Neuronal stem cell (in vitro differentiated cells): ENCODE measurements around the gene MKNK1.

Experiments used
- DNase-seq: peaks from one replicate; pipeline ENCODE4 v3.0.0-alpha.2; 2013; ENCODE audit warnings: low spot score
- H2AFZ ChIP-seq: one replicate; pipeline ENCODE4 v1.6.1; 2013; ENCODE audit warnings: mild to moderate bottlenecking, low read length, inconsistent platforms
- H2AK5ac ChIP-seq: 2 replicates; pipeline ENCODE4 v1.6.1; 2013; ENCODE audit warnings: low read depth, mild to moderate bottlenecking, inconsistent platforms, low read length, moderate library complexity, mixed read lengths
- H2BK120ac ChIP-seq: 2 replicates; pipeline ENCODE4 v1.6.1; 2013; ENCODE audit warnings: low read depth, mild to moderate bottlenecking, inconsistent platforms, low read length, moderate library complexity, mixed read lengths
- H2BK12ac ChIP-seq: one replicate; pipeline ENCODE4 v1.6.1; 2013; ENCODE audit warnings: low read length, inconsistent platforms
- H2BK15ac ChIP-seq: 2 replicates; pipeline ENCODE4 v1.6.1; 2013; ENCODE audit warnings: mild to moderate bottlenecking, low read length, inconsistent platforms, mixed read lengths
- H2BK5ac ChIP-seq: one replicate; pipeline ENCODE4 v1.6.1; 2013; ENCODE audit warnings: inconsistent platforms, mild to moderate bottlenecking, low read length, moderate library complexity
- H3K14ac ChIP-seq: one replicate; pipeline ENCODE4 v1.6.1; 2013; ENCODE audit warnings: low read length, inconsistent platforms
- H3K18ac ChIP-seq: 2 replicates; pipeline ENCODE4 v1.6.1; 2013; ENCODE audit warnings: low read length, inconsistent platforms
- H3K23ac ChIP-seq: 2 replicates; pipeline ENCODE4 v1.6.1; 2013; ENCODE audit warnings: low read depth, mild to moderate bottlenecking, mixed read lengths, low read length, inconsistent platforms; ENCODE audit not compliant: poor library complexity
- H3K27ac ChIP-seq: replicated peaks from 3 replicates; pipeline ENCODE4 v1.5.1; 2013; ENCODE audit warnings: low read length, inconsistent platforms
- H3K27me3 ChIP-seq, 3 experiments: 2 replicates each; pipeline ENCODE4 v1.6.1; 2013; ENCODE audit warnings: low read length in 3 of 3, mild to moderate bottlenecking in 2 of 3, inconsistent platforms in 1 of 3, low read depth in 1 of 3, mixed read lengths in 1 of 3, moderate library complexity in 1 of 3; ENCODE audit not compliant: control insufficient read depth in 3 of 3, insufficient read depth in 3 of 3
- H3K36me3 ChIP-seq, 2 donors: replicated peaks in 1 of 2; 2 replicates each; pipeline ENCODE4 v1.6.1; 2013; ENCODE audit warnings: low read length in 2 of 2; ENCODE audit not compliant: control insufficient read depth in 2 of 2, insufficient read depth in 2 of 2
- H3K4ac ChIP-seq: 2 replicates; pipeline ENCODE4 v1.6.1; 2013; ENCODE audit warnings: inconsistent platforms, mild to moderate bottlenecking, low read length, moderate library complexity
- H3K4me1 ChIP-seq, 2 donors: 1 replicate in 1 of 2; 2 replicates in 1 of 2; pipeline ENCODE4 v1.6.1; 2013; ENCODE audit warnings: low read length in 2 of 2, low read depth in 1 of 2; ENCODE audit not compliant: control insufficient read depth in 2 of 2, insufficient read depth in 1 of 2
- H3K4me2 ChIP-seq: one replicate; pipeline ENCODE4 v1.6.1; 2013; ENCODE audit warnings: mild to moderate bottlenecking, low read length, inconsistent platforms; ENCODE audit not compliant: insufficient read depth, poor library complexity, severe bottlenecking
- H3K4me3 ChIP-seq, 2 donors: 2 replicates each; pipeline ENCODE4 v1.5.1; 2013; ENCODE audit warnings: low read length in 2 of 2, mild to moderate bottlenecking in 2 of 2, inconsistent platforms in 1 of 2, moderate library complexity in 1 of 2
- H3K79me1 ChIP-seq: one replicate; pipeline ENCODE4 v1.6.1; 2013; ENCODE audit warnings: low read depth, mild to moderate bottlenecking, inconsistent platforms, low read length, moderate library complexity
- H3K9ac ChIP-seq: one replicate; pipeline ENCODE4 v1.6.1; 2013; ENCODE audit warnings: mild to moderate bottlenecking, low read depth, low read length, inconsistent platforms; ENCODE audit not compliant: poor library complexity
- H3K9me3 ChIP-seq, 2 donors: replicated peaks in 1 of 2; 2 replicates each; pipeline versions ENCODE3 to v1.6.1; 2013; ENCODE audit warnings: low read length in 2 of 2, mild to moderate bottlenecking in 2 of 2, inconsistent platforms in 1 of 2, low read depth in 1 of 2, mixed read lengths in 1 of 2, moderate library complexity in 1 of 2; ENCODE audit not compliant: control insufficient read depth in 2 of 2, insufficient read depth in 1 of 2
- H4K8ac ChIP-seq: one replicate; pipeline ENCODE4 v1.6.1; 2013; ENCODE audit warnings: low read depth, mild to moderate bottlenecking, inconsistent platforms, low read length, moderate library complexity
- H4K91ac ChIP-seq: one replicate; pipeline ENCODE4 v1.6.1; 2013; ENCODE audit warnings: low read length, low read depth, mild to moderate bottlenecking, inconsistent platforms; ENCODE audit not compliant: poor library complexity
- whole genome bisulfite sequencing, 2 donors: extraction: QIAGEN DNeasy Blood & Tissue Kit; methylation state at CpG; one replicate each; pipeline ENCODE4 v1.1.7; 2013; ENCODE audit warnings: missing lambda C conversion rate in 2 of 2, mixed read lengths in 1 of 2; ENCODE audit not compliant: insufficient read length in 2 of 2, insufficient replicate concordance in 1 of 2; ENCODE audit errors: extremely low coverage in 2 of 2; 5-methylcytosine and 5-hydroxymethylcytosine counted together

The MKNK1 gene

DNA sequence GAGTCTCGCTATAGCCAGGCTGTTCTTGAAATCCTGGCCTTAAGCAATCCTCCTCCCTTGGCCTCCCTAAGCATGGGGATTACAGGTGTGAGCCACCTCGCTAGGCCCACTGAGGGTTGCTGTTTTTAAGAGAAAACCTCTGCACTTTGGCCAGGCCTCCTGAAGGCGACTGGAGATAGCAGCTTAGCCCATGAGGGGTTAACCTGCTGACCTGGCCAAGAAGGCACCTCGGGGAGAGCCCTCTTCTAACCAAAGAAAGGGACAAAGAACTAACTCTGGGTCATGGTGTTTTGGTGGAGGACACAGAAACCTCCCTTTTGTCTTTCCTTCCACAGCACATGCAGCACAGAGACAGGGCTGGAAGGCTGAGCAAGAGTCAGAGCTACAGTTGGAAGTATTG is 35.0 kb downstream of the MKNK1 start:
- H3K4me2 ChIP-seq, result no peak overlapping the region
- H4K91ac ChIP-seq, result no peak overlapping the region
- no peak overlapping the region for H4K8ac ChIP-seq
- H3K9ac ChIP-seq, result no peak overlapping the region
- no peak overlapping the region for H2AFZ ChIP-seq
- no peak overlapping the region for H2AK5ac ChIP-seq
- H2BK15ac ChIP-seq, result no peak overlapping the region
- H3K23ac ChIP-seq, result no peak overlapping the region
- H2BK12ac ChIP-seq, result no peak overlapping the region
- no peak overlapping the region for H3K18ac ChIP-seq
- DNase-seq, result no peak
- no CpG with 5 or more reads among the region's 4 CpGs for WGBS, 2 donors
- no peak overlapping the region for H3K27ac ChIP-seq
- H2BK120ac ChIP-seq, result no peak overlapping the region
- peaks cover 0 to 10% of the 10 kb centered on the region in 2 donors for H3K4me1 ChIP-seq
- no peak overlapping the region for H3K14ac ChIP-seq
- no peaks in the 10 kb centered on the region for H3K27me3 ChIP-seq
- no peak overlapping the region for H3K4me3 ChIP-seq
- H2BK5ac ChIP-seq, result no peak overlapping the region
- H3K4ac ChIP-seq, result no peak overlapping the region
- H3K36me3 ChIP-seq, result peaks cover 0 to 20% of the 10 kb centered on the region in 2 donors
- peaks cover 0 to 3% of the 10 kb centered on the region in 2 donors for H3K9me3 ChIP-seq
- no peaks in the 10 kb centered on the region for H3K79me1 ChIP-seq

DNA sequence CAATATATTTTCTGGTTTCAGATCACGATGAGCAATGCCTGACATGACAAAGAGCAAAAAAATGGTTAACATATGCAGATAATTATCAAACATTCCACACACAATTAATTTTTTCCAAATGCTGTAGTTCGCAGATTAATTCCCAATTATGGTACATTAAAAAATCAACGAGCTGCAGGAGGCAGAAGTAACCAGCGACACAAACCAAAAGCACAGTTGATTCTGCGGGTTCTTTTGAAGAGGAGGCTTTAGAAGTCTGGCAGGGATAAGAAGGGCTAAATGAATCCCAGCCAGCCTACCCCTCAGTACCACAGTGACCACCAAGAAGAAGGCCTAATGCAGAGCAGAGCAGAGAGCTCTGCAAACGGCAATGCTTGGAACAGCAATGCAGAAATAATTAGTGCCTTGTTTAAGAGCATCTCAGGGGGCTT is 35.6 kb downstream of the MKNK1 start:
- peaks cover 0 to 3% of the 10 kb centered on the region in 2 donors for H3K9me3 ChIP-seq
- H3K27me3 ChIP-seq, result no peaks in the 10 kb centered on the region
- H3K27ac ChIP-seq, result no peak overlapping the region
- H3K23ac ChIP-seq, result no peak overlapping the region
- no peak overlapping the region for H4K8ac ChIP-seq
- peaks cover 0 to 10% of the 10 kb centered on the region in 2 donors for H3K4me1 ChIP-seq
- H4K91ac ChIP-seq, result no peak overlapping the region
- no CpG with 5 or more reads among the region's 6 CpGs for WGBS, 2 donors
- H2BK15ac ChIP-seq, result no peak overlapping the region
- no peak overlapping the region for H2AK5ac ChIP-seq
- H2BK120ac ChIP-seq, result no peak overlapping the region
- no peak for DNase-seq
- H3K36me3 ChIP-seq, result peaks cover 0 to 20% of the 10 kb centered on the region in 2 donors
- H3K14ac ChIP-seq, result no peak overlapping the region
- no peak overlapping the region for H3K18ac ChIP-seq
- H2BK5ac ChIP-seq, result no peak overlapping the region
- no peaks in the 10 kb centered on the region for H3K79me1 ChIP-seq
- H2BK12ac ChIP-seq, result no peak overlapping the region
- no peak overlapping the region for H3K9ac ChIP-seq
- no peak overlapping the region for H3K4ac ChIP-seq
- H2AFZ ChIP-seq, result no peak overlapping the region
- no peak overlapping the region for H3K4me3 ChIP-seq
- no peak overlapping the region for H3K4me2 ChIP-seq

DNA sequence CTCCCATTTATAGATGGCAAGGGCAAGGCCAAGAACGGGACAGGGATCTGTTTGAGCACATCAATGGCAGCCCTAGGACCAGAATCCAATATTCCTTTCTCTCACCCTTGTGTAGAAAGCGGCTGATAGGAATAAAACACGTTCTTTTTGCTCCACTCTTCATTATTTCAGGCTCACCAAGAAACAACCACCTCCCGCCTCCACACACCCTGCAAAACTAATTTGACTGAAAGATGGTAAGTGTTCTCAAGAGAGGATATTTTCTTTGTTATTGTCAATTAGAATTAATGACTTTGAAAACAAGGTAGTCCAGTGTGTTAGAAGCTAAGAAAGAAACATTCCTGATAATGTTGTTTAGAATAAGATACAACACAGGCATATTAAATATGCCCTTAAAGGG is 40.7 kb downstream of the MKNK1 start:
- Histone ChIP-seq H3K14ac (no peak overlapping the region), H3K9ac (no peak overlapping the region), H3K27ac (no peak overlapping the region), H2BK15ac (no peak overlapping the region), H3K36me3 (peaks cover 3 to 41% of the 10 kb centered on the region in 2 donors), H2BK120ac (no peak overlapping the region), H2BK5ac (no peak overlapping the region), H2BK12ac (no peak overlapping the region), H3K4me2 (no peak overlapping the region), H2AFZ (no peak overlapping the region), H3K18ac (no peak overlapping the region), H3K9me3 (peaks cover 0 to 3% of the 10 kb centered on the region in 2 donors), H3K4me1 (peaks cover 8% of the 10 kb centered on the region in 2 donors), H3K23ac (no peak overlapping the region), H3K4ac (no peak overlapping the region), H3K27me3 (no peaks in the 10 kb centered on the region), H4K91ac (no peak overlapping the region), H2AK5ac (no peak overlapping the region), H3K79me1 (no peaks in the 10 kb centered on the region), H3K4me3 (no peak overlapping the region), H4K8ac (no peak overlapping the region)
- no peak for DNase-seq
- no CpG with 5 or more reads among the region's 4 CpGs for WGBS, 2 donors

DNA sequence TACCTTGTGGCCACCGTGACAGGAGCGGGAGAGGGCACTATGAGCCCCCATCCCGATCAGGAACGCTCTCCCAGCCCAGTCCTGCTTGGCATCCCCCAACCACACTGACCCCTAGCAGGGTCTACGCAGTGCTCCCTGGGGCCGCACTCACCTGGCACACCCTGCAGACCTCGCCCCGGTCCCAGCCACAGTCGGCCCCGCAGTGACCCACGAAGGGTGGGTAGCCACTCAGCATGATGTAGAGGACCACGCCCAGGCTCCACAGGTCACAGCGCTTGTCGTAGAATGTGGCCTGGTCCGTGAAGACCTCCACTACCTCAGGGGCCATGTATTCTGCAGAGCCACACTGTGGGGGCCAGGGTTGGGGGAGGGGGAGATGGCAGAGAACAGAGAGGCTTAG is 41.6 kb downstream of the MKNK1 start:
- no peak overlapping the region for H2AK5ac ChIP-seq
- no peak overlapping the region for H3K4ac ChIP-seq
- H3K4me1 ChIP-seq, result peaks cover 14 to 15% of the 10 kb centered on the region in 2 donors
- no peak overlapping the region for H2BK15ac ChIP-seq
- no peak overlapping the region for H3K4me3 ChIP-seq
- no peak overlapping the region for H2BK12ac ChIP-seq
- H4K91ac ChIP-seq, result no peak overlapping the region
- no peak overlapping the region for H4K8ac ChIP-seq
- peak overlapping the region; percentile 22 for H3K9ac ChIP-seq
- H3K23ac ChIP-seq, result no peak overlapping the region
- no peaks in the 10 kb centered on the region for H3K27me3 ChIP-seq
- no peak overlapping the region for H2AFZ ChIP-seq
- no peak for DNase-seq
- no peak overlapping the region for H3K14ac ChIP-seq
- H3K79me1 ChIP-seq, result no peaks in the 10 kb centered on the region
- H3K27ac ChIP-seq, result no peak overlapping the region
- peaks cover 0 to 3% of the 10 kb centered on the region in 2 donors for H3K9me3 ChIP-seq
- no peak overlapping the region for H2BK120ac ChIP-seq
- WGBS, 2 donors, result no CpG with 5 or more reads among the region's 15 CpGs
- peak overlapping the region; percentile 37 for H3K18ac ChIP-seq
- H2BK5ac ChIP-seq, result no peak overlapping the region
- no peak overlapping the region for H3K4me2 ChIP-seq
- H3K36me3 ChIP-seq, result peaks cover 3 to 38% of the 10 kb centered on the region in 2 donors
